GM19023 (cell line): ENCODE data around the gene CCDC51.

Source experiments
- ATAC-seq: cut with Tn5 transposase; IDR thresholded peaks from one replicate; pipeline ENCODE4 v1.9.1; 2021; ENCODE audit warnings: mild to moderate bottlenecking, moderate library complexity; ENCODE audit not compliant: unreplicated experiment

The CCDC51 gene

GRCh38 chr3:48394391-48394790, 45.5 kb downstream of the CCDC51 start:
- no peak for ATAC-seq

- no peak for ATAC-seq
These were observed 51.0 kb downstream of the CCDC51 start for GRCh38 chr3:48388966-48389365.

GRCh38 chr3:48387634-48388033, 52.3 kb downstream of the CCDC51 start:
- no peak for ATAC-seq
